Measurements from ENCODE around the gene FAAP24.
"Not testable (repeated sequence)": the region's sequence is repeated elsewhere in the genome, so short reads cannot be mapped to it uniquely, and the experiment has no call there.

The FAAP24 gene

DNA sequence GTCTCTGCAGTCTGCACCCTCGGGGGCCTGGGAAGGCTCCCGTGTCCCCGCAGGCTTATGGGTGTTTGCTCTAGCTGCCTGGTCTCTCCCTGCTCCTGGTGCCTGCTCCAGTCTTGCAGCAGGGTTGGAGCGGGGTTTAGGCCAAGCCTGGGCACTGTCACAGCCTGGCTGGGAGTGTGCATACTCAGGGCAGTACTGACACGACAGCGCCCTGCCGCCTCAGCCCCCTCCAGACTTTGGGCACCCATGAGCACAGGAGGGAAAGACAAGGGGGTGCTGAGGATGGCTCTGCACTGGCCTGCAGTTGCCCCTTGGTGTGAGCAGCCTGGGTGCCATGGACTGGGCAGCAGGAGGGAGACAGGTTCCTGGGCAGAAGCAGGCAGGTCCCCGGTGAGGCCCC is 36.0 kb upstream of the FAAP24 start:
- ChIA-PET CTCF (no interaction called here), POLR2A (no interaction called here)
- Histone ChIP-seq H3K9me3 (ENCODE audit: control insufficient read depth, insufficient read depth, low read depth, low read length) (no peaks in the 10 kb centered on the region; the same call in 1 of the 2 replicates), H3K4me1 (ENCODE audit: control insufficient read depth, insufficient read depth, low read length) (no peaks in the 10 kb centered on the region), H3K4me3 (ENCODE audit: low read depth, low read length) (no peak overlapping the region), H3K36me3 (ENCODE audit: control insufficient read depth in 2 of 2, insufficient read depth in 1 of 2, low read length in 2 of 2) (peaks cover 40 to 66% of the 10 kb centered on the region in 2 experiments), H3K27ac (ENCODE audit: extremely low read depth, low read depth, low read length) (no peak overlapping the region)
- no peak for TF ChIP-seq OVOL3 (tag by site-specific recombination; IDR thresholded peaks at IDR 0.05)
- no peak for TF ChIP-seq ZNF366 (tag by site-specific recombination; conservative IDR thresholded peaks at IDR 0.05)
- 0 out of 2 replicates have a peak, but pooled peaks have one; percentile 10 for TF ChIP-seq ZIC2 (tag by site-specific recombination; IDR thresholded peaks at IDR 0.05)
- TF ChIP-seq, protein P1, sequence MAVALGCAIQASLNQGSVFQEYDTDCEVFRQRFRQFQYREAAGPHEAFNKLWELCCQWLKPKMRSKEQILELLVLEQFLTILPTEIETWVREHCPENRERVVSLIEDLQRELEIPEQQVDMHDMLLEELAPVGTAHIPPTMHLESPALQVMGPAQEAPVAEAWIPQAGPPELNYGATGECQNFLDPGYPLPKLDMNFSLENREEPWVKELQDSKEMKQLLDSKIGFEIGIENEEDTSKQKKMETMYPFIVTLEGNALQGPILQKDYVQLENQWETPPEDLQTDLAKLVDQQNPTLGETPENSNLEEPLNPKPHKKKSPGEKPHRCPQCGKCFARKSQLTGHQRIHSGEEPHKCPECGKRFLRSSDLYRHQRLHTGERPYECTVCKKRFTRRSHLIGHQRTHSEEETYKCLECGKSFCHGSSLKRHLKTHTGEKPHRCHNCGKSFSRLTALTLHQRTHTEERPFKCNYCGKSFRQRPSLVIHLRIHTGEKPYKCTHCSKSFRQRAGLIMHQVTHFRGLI (tag by site-specific recombination; IDR thresholded peaks at IDR 0.05), result no peak
- no peak for TF ChIP-seq ZNF621 (tag by site-specific recombination; IDR thresholded peaks at IDR 0.05)
- no peak for TF ChIP-seq BCL11A (tag by site-specific recombination; IDR thresholded peaks at IDR 0.05; ENCODE audit: low read depth)

DNA sequence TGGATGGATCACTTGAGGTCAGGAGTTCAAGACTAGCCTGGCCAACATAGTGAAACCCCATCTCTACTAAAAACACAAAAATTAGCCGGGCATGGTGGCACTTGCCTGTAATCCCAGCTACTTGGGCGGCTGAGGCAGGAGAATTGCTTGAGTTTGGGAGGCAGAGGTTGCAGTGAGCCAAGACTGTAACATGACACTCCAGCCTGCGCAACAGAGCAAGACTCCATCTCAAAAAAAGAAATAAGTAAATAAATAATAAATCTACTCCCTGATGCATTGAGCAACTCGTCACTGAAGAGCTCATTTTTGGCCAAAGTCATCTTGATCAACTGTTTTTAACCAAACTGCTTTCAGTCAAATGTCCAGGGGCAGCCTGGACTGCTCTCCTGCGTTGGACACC is 30.8 kb upstream of the FAAP24 start:
- CTCF ChIA-PET, result interaction anchor here (0.6 to 0.8 kb wide), 2 partner anchors 178 to 251 kb away, joined by 3 to 6 read pairs; no protein-coding TSS in a partner anchor
- peaks cover 43 to 84% of the 10 kb centered on the region in 2 experiments for H3K36me3 ChIP-seq (ENCODE audit: control insufficient read depth in 2 of 2, insufficient read depth in 1 of 2, low read length in 2 of 2)
- H3K4me1 ChIP-seq (ENCODE audit: control insufficient read depth, insufficient read depth, low read length); H3K4me3 ChIP-seq (ENCODE audit: low read depth, low read length); H3K27ac ChIP-seq (ENCODE audit: extremely low read depth, low read depth, low read length); POLR2A ChIA-PET; H3K9me3 ChIP-seq (ENCODE audit: control insufficient read depth, insufficient read depth, low read depth, low read length): not testable (repeated sequence)
- TF ChIP-seq ZNF600 (tag by site-specific recombination; IDR thresholded peaks at IDR 0.05) (peak; percentile 78), WT1 (tag by site-specific recombination; IDR thresholded peaks at IDR 0.05) (0 out of 2 replicates have a peak, but pooled peaks have one; percentile 21)

DNA sequence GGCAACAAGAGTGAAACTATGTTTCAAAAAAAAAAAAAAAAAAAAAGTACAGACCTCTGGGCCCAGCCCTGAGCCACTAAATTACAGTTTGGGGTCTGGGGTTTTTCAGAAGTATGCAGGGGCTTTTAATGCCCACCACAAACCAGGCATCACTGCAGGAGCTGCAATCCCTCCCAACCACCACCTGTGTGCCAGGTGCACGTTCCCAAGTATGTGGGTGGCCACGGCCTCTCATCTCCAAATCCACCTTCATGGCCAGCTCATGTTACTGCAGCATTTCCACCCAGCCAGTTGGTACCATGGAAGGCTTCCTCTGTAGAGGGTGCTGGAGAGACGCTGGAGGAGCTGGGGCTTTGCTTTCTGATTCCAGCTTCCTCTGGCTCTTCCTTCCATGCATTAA is 26.8 kb upstream of the FAAP24 start:
- POLR2A ChIA-PET, result interaction anchor here (0.6 kb wide), 1 partner anchor 9 kb away, joined by 11 read pairs; no protein-coding TSS in a partner anchor
- CTCF ChIA-PET, result interaction anchor here (1.0 kb wide), 1 partner anchor 345 kb away, joined by 4 read pairs; no protein-coding TSS in a partner anchor
- Histone ChIP-seq H3K27ac (ENCODE audit: extremely low read depth, low read depth, low read length) (no peak overlapping the region), H3K36me3 (ENCODE audit: control insufficient read depth in 2 of 2, insufficient read depth in 1 of 2, low read length in 2 of 2) (peaks cover 58 to 93% of the 10 kb centered on the region in 2 experiments), H3K4me3 (ENCODE audit: low read depth, low read length) (no peak overlapping the region), H3K4me1 (ENCODE audit: control insufficient read depth, insufficient read depth, low read length) (0 out of 2 replicates have a peak, but pooled peaks cover 3% of the 10 kb centered on the region), H3K9me3 (ENCODE audit: control insufficient read depth, insufficient read depth, low read depth, low read length) (no peaks in the 10 kb centered on the region)
- TF ChIP-seq ZNF2 (tag by site-specific recombination; IDR thresholded peaks at IDR 0.05) (no peak), ZEB2 (tag by site-specific recombination; IDR thresholded peaks at IDR 0.05) (no peak)

DNA sequence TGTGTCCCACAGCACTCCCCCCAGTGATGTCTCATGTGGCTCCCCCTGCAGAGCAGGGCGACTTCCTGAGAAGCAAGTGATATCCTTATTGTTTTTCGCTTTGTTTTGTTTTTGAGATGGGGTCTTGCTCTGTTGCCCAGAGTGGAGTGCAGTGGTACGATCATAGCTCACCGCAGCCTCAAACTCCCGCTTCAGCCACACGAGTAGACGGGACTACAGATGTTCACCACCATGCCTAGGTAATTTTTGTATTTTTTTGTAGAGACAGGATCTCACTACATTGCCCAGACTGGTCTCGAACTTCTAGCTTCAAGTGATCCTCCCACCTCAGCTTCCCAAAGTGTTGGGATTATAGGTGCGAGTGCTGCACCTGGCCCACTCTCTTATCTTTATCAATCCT is 5.3 kb upstream of the FAAP24 start:
- H3K9me3 ChIP-seq (ENCODE audit: control insufficient read depth, insufficient read depth, low read depth, low read length), result no peaks in the 10 kb centered on the region; the same call in 1 of the 2 replicates
- CTCF ChIA-PET, result interaction anchor here (0.6 to 1.0 kb wide), 5 partner anchors 9 to 337 kb away, joined by 3 to 4 read pairs (median 3); no protein-coding TSS in a partner anchor
- TF ChIP-seq ZNF785 (tag by site-specific recombination; IDR thresholded peaks at IDR 0.05), result no peak
- no peak for TF ChIP-seq ZNF350 (tag by site-specific recombination; IDR thresholded peaks at IDR 0.05)
- no peak for TF ChIP-seq ZNF24 (tag by site-specific recombination; IDR thresholded peaks at IDR 0.05)
- no peak for TF ChIP-seq TRIM28 (IDR thresholded peaks at IDR 0.05; ENCODE audit: borderline replicate concordance, low read length)
- TF ChIP-seq BCL11A (tag by site-specific recombination; IDR thresholded peaks at IDR 0.05; ENCODE audit: low read depth), result no peak
- TF ChIP-seq TCF7L2 (IDR thresholded peaks at IDR 0.05; ENCODE audit: borderline replicate concordance, low read depth, low read length), result no peak
- TF ChIP-seq YY2 (tag by site-specific recombination; IDR thresholded peaks at IDR 0.05), result no peak
- TF ChIP-seq ZNF341 (tag by site-specific recombination; IDR thresholded peaks at IDR 0.05; ENCODE audit: low read depth), result peak; percentile 76; the same call in 1 of the 2 replicates
- TF ChIP-seq RBAK (tag by site-specific recombination; IDR thresholded peaks at IDR 0.05), result no peak
- TF ChIP-seq HOXC10 (CRISPR knock-in tag; IDR thresholded peaks at IDR 0.05), result no peak
- TF ChIP-seq ZNF529 (tag by site-specific recombination; IDR thresholded peaks at IDR 0.05; ENCODE audit: insufficient replicate concordance), result no peak
- TF ChIP-seq GLI4 (tag by site-specific recombination; IDR thresholded peaks at IDR 0.05), result no peak
- TF ChIP-seq, protein P2, sequence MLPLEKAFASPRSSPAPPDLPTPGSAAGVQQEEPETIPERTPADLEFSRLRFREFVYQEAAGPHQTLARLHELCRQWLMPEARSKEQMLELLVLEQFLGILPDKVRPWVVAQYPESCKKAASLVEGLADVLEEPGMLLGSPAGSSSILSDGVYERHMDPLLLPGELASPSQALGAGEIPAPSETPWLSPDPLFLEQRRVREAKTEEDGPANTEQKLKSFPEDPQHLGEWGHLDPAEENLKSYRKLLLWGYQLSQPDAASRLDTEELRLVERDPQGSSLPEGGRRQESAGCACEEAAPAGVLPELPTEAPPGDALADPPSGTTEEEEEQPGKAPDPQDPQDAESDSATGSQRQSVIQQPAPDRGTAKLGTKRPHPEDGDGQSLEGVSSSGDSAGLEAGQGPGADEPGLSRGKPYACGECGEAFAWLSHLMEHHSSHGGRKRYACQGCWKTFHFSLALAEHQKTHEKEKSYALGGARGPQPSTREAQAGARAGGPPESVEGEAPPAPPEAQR (tag by site-specific recombination; IDR thresholded peaks at IDR 0.05), result no peak
- TF ChIP-seq ZNF121 (tag by site-specific recombination; IDR thresholded peaks at IDR 0.05), result peak; percentile 98
- TF ChIP-seq KLF9 (tag by site-specific recombination; IDR thresholded peaks at IDR 0.05; ENCODE audit: low read depth), result no peak
- no peak for TF ChIP-seq ZNF514 (tag by site-specific recombination; IDR thresholded peaks at IDR 0.05)
- POLR2A ChIA-PET, result interaction anchor here (0.7 to 1.0 kb wide), 2 partner anchors 66 to 292 kb away, joined by 3 read pairs; partner anchors contain the start of gene ANKRD27
- H3K36me3 ChIP-seq (ENCODE audit: control insufficient read depth in 2 of 2, insufficient read depth in 1 of 2, low read length in 2 of 2), result peaks cover 56 to 74% of the 10 kb centered on the region in 2 experiments
- peaks cover 13% of the 10 kb centered on the region for H3K4me1 ChIP-seq (ENCODE audit: control insufficient read depth, insufficient read depth, low read length)
- no peak overlapping the region for H3K27ac ChIP-seq (ENCODE audit: extremely low read depth, low read depth, low read length)
- no peak overlapping the region for H3K4me3 ChIP-seq (ENCODE audit: low read depth, low read length)

Data from HEK293 (cell line).